ENCODE data around the gene OR11H6.
"Not testable (repeated sequence)": the region's sequence is repeated elsewhere in the genome, so short reads cannot be mapped to it uniquely, and the experiment has no call there.

The OR11H6 gene

DNA sequence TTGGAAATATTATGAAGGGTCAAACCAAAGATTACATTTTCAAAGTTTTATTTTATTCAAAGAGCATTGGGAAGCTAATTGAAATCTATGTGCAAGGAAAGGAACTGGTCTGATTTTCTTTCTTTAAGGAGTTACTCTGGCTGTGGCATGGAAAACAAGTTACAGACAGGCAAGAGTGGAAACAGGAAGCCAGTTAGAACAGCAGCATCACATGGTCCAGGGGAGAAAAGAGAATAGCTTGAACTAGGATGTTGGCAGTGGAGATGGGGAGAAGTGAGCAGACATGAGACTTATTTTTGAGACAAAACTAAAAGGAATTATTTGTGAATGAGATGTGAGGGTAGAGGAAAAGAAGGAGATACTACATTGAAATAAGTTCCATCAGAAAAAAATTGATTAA, 29.4 kb upstream of the OR11H6 start:
- no peaks in the 10 kb centered on the region for H3K27me3 ChIP-seq (ENCODE audit: control insufficient read depth in 5 of 5, insufficient read depth in 4 of 5, low read length in 5 of 5)
- H3K9me3 ChIP-seq (ENCODE audit: control insufficient read depth in 5 of 5, low read length in 5 of 5) = no peaks in the 10 kb centered on the region
- no peak overlapping the region for H3K27ac ChIP-seq (ENCODE audit: low read depth, low read length)
- no peaks in the 10 kb centered on the region for H3K36me3 ChIP-seq (ENCODE audit: control insufficient read depth in 5 of 5, insufficient read depth in 5 of 5, low read length in 5 of 5)
- H3K4me3 ChIP-seq (ENCODE audit: low read depth in 1 of 5, low read length in 5 of 5) = no peak overlapping the region
- H3K9ac ChIP-seq (ENCODE audit: low read length in 5 of 5) = no peak overlapping the region
- H3K4me1 ChIP-seq (ENCODE audit: control insufficient read depth in 5 of 5, insufficient read depth in 5 of 5, low read length in 5 of 5) = no peaks in the 10 kb centered on the region

DNA sequence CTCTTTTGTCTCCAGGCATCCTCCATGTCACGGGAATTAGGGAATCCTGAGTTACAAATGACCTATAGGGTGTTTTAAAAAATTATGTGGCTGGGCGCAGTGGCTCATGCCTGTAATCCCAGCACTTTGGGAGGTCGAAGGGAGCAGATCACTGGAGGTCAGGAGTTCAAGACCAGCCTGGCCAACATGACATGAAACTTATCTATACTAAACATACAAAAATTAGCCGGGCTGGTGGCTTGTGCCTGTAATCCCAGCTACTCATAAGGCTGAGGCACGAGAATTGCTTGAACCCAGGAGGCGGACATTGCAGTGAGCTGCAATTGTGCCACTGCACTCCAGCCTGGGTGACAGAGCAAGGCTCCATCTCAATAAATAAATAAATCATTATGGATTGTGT, 28.3 kb upstream of the OR11H6 start:
- H3K36me3 ChIP-seq (ENCODE audit: control insufficient read depth in 5 of 5, insufficient read depth in 5 of 5, low read length in 5 of 5); H3K9ac ChIP-seq (ENCODE audit: low read length in 5 of 5); H3K4me3 ChIP-seq (ENCODE audit: low read depth in 1 of 5, low read length in 5 of 5); H3K27ac ChIP-seq (ENCODE audit: low read depth, low read length); H3K4me1 ChIP-seq (ENCODE audit: control insufficient read depth in 5 of 5, insufficient read depth in 5 of 5, low read length in 5 of 5); H3K9me3 ChIP-seq (ENCODE audit: control insufficient read depth in 5 of 5, low read length in 5 of 5); H3K27me3 ChIP-seq (ENCODE audit: control insufficient read depth in 5 of 5, insufficient read depth in 4 of 5, low read length in 5 of 5): not testable (repeated sequence)

DNA sequence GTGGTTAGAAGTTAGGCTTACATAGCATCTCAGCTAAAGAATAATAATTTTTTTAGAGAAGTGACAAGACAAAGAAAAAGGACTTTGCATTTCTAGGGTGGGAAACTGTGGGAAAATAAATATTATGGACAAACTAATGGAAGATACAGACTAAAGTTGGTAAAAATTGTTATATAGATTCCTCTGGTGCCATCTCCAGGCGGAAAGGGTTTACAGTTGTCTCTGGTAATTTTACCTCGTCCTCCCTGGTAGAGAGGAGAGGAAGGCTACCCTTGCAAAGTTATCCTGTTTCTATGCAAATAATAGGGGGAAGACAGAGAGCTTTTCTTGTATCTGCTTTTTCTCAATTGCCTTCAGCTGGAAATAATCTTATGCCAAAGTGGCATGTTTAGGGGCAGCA, 27.6 kb upstream of the OR11H6 start:
- Histone ChIP-seq H3K27me3 (ENCODE audit: control insufficient read depth in 5 of 5, insufficient read depth in 4 of 5, low read length in 5 of 5) (no peaks in the 10 kb centered on the region), H3K9ac (ENCODE audit: low read length in 5 of 5) (no peak overlapping the region), H3K4me3 (ENCODE audit: low read depth in 1 of 5, low read length in 5 of 5) (no peak overlapping the region), H3K9me3 (ENCODE audit: control insufficient read depth in 5 of 5, low read length in 5 of 5) (no peaks in the 10 kb centered on the region), H3K4me1 (ENCODE audit: control insufficient read depth in 5 of 5, insufficient read depth in 5 of 5, low read length in 5 of 5) (no peaks in the 10 kb centered on the region), H3K27ac (ENCODE audit: low read depth, low read length) (no peak overlapping the region), H3K36me3 (ENCODE audit: control insufficient read depth in 5 of 5, insufficient read depth in 5 of 5, low read length in 5 of 5) (no peaks in the 10 kb centered on the region)

DNA sequence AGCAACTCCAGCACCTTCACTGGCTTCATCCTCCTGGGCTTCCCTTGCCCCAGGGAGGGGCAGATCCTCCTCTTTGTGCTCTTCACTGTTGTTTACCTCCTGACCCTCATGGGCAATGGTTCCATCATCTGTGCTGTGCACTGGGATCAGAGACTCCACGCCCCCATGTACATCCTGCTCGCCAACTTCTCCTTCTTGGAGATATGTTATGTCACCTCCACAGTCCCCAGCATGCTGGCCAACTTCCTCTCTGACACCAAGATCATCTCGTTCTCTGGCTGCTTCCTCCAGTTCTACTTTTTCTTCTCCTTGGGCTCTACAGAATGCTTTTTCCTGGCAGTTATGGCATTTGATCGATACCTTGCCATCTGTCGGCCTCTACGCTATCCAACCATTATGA, 26.1 kb upstream of the OR11H6 start:
- no peak overlapping the region for H3K4me3 ChIP-seq (ENCODE audit: low read depth in 1 of 5, low read length in 5 of 5)
- no peaks in the 10 kb centered on the region for H3K4me1 ChIP-seq (ENCODE audit: control insufficient read depth in 5 of 5, insufficient read depth in 5 of 5, low read length in 5 of 5)
- no peak overlapping the region for H3K27ac ChIP-seq (ENCODE audit: low read depth, low read length)
- H3K9me3 ChIP-seq (ENCODE audit: control insufficient read depth in 5 of 5, low read length in 5 of 5) = no peaks in the 10 kb centered on the region
- H3K27me3 ChIP-seq (ENCODE audit: control insufficient read depth in 5 of 5, insufficient read depth in 4 of 5, low read length in 5 of 5) = no peaks in the 10 kb centered on the region
- no peaks in the 10 kb centered on the region for H3K36me3 ChIP-seq (ENCODE audit: control insufficient read depth in 5 of 5, insufficient read depth in 5 of 5, low read length in 5 of 5)
- no peak overlapping the region for H3K9ac ChIP-seq (ENCODE audit: low read length in 5 of 5)

DNA sequence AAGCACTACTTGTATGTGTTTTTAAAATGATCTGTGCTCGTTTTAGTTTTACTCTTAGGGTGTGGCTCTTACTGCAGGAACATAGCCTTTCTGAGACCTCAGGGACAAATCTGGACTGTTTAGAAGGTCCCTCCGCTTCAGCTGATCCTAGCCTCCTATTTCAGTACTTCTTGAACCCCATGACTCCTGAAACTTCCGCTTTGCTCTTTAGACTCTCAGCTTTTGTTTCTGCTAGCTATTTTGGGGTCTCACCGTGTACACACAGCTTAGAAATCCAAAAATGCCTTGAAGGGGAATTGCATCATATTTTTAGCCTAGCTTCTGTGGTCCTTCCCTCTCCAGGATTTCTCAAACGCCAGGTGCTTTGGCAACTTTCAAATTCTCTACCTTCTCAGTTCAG, 24.5 kb upstream of the OR11H6 start:
- H3K9ac ChIP-seq (ENCODE audit: low read length in 5 of 5) = no peak overlapping the region
- no peaks in the 10 kb centered on the region for H3K9me3 ChIP-seq (ENCODE audit: control insufficient read depth in 5 of 5, low read length in 5 of 5)
- H3K27ac ChIP-seq (ENCODE audit: low read depth, low read length) = no peak overlapping the region
- no peaks in the 10 kb centered on the region for H3K36me3 ChIP-seq (ENCODE audit: control insufficient read depth in 5 of 5, insufficient read depth in 5 of 5, low read length in 5 of 5)
- H3K27me3 ChIP-seq (ENCODE audit: control insufficient read depth in 5 of 5, insufficient read depth in 4 of 5, low read length in 5 of 5) = no peaks in the 10 kb centered on the region
- H3K4me1 ChIP-seq (ENCODE audit: control insufficient read depth in 5 of 5, insufficient read depth in 5 of 5, low read length in 5 of 5) = no peaks in the 10 kb centered on the region
- H3K4me3 ChIP-seq (ENCODE audit: low read depth in 1 of 5, low read length in 5 of 5) = no peak overlapping the region

DNA sequence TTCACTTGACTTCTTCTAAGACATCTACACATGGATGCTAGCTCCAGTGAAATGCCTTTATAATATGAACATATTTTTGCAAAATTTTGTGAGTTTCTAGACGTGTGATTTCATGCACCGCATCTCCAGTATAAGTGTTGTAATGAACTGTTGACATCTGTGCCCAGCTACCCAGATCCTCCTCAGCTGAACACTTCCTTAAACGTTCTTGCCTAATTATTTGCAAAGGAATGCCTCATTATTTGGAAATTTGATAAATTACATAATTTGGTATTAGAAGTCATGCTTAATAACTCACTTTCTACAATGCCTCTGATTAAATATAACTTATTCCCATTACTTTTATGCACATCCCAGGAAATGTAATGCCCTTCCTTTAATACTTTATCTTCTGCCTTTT, 18.8 kb upstream of the OR11H6 start:
- Histone ChIP-seq H3K27ac (ENCODE audit: low read depth, low read length) (no peak overlapping the region), H3K4me1 (ENCODE audit: control insufficient read depth in 5 of 5, insufficient read depth in 5 of 5, low read length in 5 of 5) (no peaks in the 10 kb centered on the region), H3K27me3 (ENCODE audit: control insufficient read depth in 5 of 5, insufficient read depth in 4 of 5, low read length in 5 of 5) (no peaks in the 10 kb centered on the region), H3K9ac (ENCODE audit: low read length in 5 of 5) (no peak overlapping the region), H3K9me3 (ENCODE audit: control insufficient read depth in 5 of 5, low read length in 5 of 5) (no peaks in the 10 kb centered on the region), H3K4me3 (ENCODE audit: low read depth in 1 of 5, low read length in 5 of 5) (no peak overlapping the region), H3K36me3 (ENCODE audit: control insufficient read depth in 5 of 5, insufficient read depth in 5 of 5, low read length in 5 of 5) (no peaks in the 10 kb centered on the region)

DNA sequence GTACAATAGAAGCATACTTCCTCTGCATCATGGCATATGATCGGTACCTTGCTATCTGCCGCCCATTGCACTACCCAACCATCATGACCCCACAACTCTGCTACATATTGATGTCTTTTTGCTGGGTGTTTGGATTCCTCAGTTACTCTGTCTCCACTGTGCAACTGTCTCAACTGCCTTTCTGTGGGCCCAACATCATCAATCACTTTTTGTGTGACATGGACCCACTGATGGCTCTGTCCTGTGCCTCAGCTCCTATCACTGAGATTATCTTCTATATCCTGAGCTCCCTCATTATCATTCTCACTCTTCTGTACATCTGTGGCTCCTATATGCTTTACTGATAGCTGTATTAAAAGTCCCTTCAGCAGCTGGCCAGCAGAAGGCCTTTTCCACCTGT, 13.9 kb upstream of the OR11H6 start:
- no peaks in the 10 kb centered on the region for H3K27me3 ChIP-seq (ENCODE audit: control insufficient read depth in 5 of 5, insufficient read depth in 4 of 5, low read length in 5 of 5)
- H3K9ac ChIP-seq (ENCODE audit: low read length in 5 of 5) = no peak overlapping the region
- no peaks in the 10 kb centered on the region for H3K4me1 ChIP-seq (ENCODE audit: control insufficient read depth in 5 of 5, insufficient read depth in 5 of 5, low read length in 5 of 5)
- no peak overlapping the region for H3K4me3 ChIP-seq (ENCODE audit: low read depth in 1 of 5, low read length in 5 of 5)
- H3K36me3 ChIP-seq (ENCODE audit: control insufficient read depth in 5 of 5, insufficient read depth in 5 of 5, low read length in 5 of 5) = no peaks in the 10 kb centered on the region
- H3K9me3 ChIP-seq (ENCODE audit: control insufficient read depth in 5 of 5, low read length in 5 of 5) = no peaks in the 10 kb centered on the region
- H3K27ac ChIP-seq (ENCODE audit: low read depth, low read length) = no peak overlapping the region

DNA sequence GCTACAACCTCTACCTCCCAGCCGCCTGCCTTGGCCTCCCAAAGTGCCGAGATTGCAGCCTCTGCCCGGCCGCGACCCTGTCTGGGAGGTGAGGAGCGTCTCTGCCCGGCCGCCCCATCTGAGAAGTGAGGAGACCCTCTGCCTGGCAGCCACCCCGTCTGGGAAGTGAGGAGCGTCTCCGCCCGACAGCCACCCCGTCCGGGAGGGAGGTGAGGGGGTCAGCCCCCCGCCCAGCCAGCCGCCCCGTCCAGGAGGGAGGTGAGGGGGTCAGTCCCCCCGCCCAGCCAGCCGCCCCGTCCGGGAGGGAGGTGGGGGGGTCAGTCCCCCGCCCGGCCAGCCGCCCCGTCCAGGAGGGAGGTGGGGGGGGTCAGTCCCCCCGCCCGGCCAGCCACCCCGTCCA, 11.1 kb upstream of the OR11H6 start:
- H3K36me3 ChIP-seq (ENCODE audit: control insufficient read depth in 5 of 5, insufficient read depth in 5 of 5, low read length in 5 of 5); H3K9me3 ChIP-seq (ENCODE audit: control insufficient read depth in 5 of 5, low read length in 5 of 5); H3K27me3 ChIP-seq (ENCODE audit: control insufficient read depth in 5 of 5, insufficient read depth in 4 of 5, low read length in 5 of 5); H3K4me1 ChIP-seq (ENCODE audit: control insufficient read depth in 5 of 5, insufficient read depth in 5 of 5, low read length in 5 of 5); H3K27ac ChIP-seq (ENCODE audit: low read depth, low read length); H3K9ac ChIP-seq (ENCODE audit: low read length in 5 of 5); H3K4me3 ChIP-seq (ENCODE audit: low read depth in 1 of 5, low read length in 5 of 5): not testable (repeated sequence)

DNA sequence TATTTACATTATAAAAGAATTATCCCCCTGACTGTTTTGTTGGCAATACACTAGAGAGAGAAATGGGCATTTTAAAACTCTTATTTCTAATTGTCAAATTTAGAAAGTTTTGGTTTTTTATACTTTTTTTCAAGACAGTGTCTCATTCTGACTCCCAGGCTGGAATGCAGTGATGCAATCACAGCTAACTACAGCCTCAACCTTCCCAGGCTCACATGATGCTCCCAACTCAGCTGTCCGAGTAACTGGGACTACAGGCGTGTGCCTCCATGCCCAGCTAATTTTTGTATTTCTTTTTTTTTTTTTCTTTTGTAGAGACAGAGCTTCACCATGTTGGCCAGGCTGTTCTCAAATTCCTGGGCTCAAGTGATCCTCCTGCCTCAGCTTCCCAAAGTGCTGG, 8.3 kb upstream of the OR11H6 start:
- peaks cover 0 to 1% (median 0%) of the 10 kb centered on the region in 5 donors for H3K4me1 ChIP-seq (ENCODE audit: control insufficient read depth in 5 of 5, insufficient read depth in 5 of 5, low read length in 5 of 5)
- no peak overlapping the region for H3K27ac ChIP-seq (ENCODE audit: low read depth, low read length)
- H3K9ac ChIP-seq (ENCODE audit: low read length in 5 of 5) = no peak overlapping the region
- no peaks in the 10 kb centered on the region for H3K36me3 ChIP-seq (ENCODE audit: control insufficient read depth in 5 of 5, insufficient read depth in 5 of 5, low read length in 5 of 5)
- no peaks in the 10 kb centered on the region for H3K27me3 ChIP-seq (ENCODE audit: control insufficient read depth in 5 of 5, insufficient read depth in 4 of 5, low read length in 5 of 5)
- no peak overlapping the region for H3K4me3 ChIP-seq (ENCODE audit: low read depth in 1 of 5, low read length in 5 of 5)
- H3K9me3 ChIP-seq (ENCODE audit: control insufficient read depth in 5 of 5, low read length in 5 of 5) = no peaks in the 10 kb centered on the region

DNA sequence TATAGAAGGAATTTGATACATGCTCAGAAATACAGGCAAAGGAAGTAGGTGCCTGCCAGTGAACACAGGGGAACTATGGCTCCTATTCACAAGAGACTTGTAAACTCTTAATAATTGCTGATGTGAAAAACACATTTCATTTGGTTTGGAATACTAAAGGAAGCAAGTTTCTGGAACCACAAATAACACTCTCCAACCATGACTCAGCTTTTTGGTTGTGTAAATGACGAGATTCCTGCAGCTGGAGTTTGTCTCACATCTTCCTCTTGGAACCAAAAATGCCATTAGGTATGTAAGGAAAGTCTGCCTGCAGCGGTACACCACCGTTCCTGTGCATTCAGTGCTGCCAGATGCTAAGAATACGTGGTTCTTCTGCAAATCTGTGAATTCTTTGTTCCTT, 4.5 kb upstream of the OR11H6 start:
- no peaks in the 10 kb centered on the region for H3K36me3 ChIP-seq (ENCODE audit: control insufficient read depth in 5 of 5, insufficient read depth in 5 of 5, low read length in 5 of 5)

DNA sequence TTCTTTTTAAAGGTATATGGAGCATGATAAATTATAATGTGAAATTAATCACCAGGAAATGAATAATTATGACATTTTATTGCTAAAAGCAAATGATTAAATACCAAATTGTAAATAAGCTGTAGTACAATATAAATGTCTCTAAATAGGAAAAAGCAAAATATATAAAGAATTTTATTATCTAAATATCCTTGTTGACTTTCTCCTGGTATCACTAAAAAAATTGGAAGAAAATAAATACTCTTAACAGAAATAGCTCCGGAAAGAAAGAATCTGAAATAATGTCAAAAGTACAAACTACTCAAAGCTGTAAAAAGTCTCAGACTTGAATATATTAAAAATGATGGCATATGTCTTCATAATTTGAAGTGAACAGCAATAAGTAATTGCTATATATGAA, 5.2 kb downstream of the OR11H6 start, which contains the start of gene OR11H7:
Gene OR11H7 (plus strand): TSS at position 301 of the 400 bp plus-strand sequence.
- H3K36me3 ChIP-seq (ENCODE audit: control insufficient read depth in 5 of 5, insufficient read depth in 5 of 5, low read length in 5 of 5) = no peaks in the 10 kb centered on the region
- H3K4me3 ChIP-seq (ENCODE audit: low read depth in 1 of 5, low read length in 5 of 5) = peak within 1 kb of the TSS in 2 of 5 donors; percentile 1 to 5
- H3K27ac ChIP-seq (ENCODE audit: low read depth, low read length) = no peak within 1 kb of the TSS
- peaks cover 4 to 17% (median 11%) of the 10 kb centered on the region in 5 donors for H3K9me3 ChIP-seq (ENCODE audit: control insufficient read depth in 5 of 5, low read length in 5 of 5)
- H3K4me1 ChIP-seq (ENCODE audit: control insufficient read depth in 5 of 5, insufficient read depth in 5 of 5, low read length in 5 of 5) = no peaks in the 10 kb centered on the region
- no peak within 1 kb of the TSS for H3K9ac ChIP-seq (ENCODE audit: low read length in 5 of 5)
- H3K27me3 ChIP-seq (ENCODE audit: control insufficient read depth in 5 of 5, insufficient read depth in 4 of 5, low read length in 5 of 5) = no peaks in the 10 kb centered on the region

More for the DNA sequence above, 4.5 kb upstream of the OR11H6 start:
- Histone ChIP-seq H3K4me3 (ENCODE audit: low read depth in 1 of 5, low read length in 5 of 5) (no peak overlapping the region), H3K27me3 (ENCODE audit: control insufficient read depth in 5 of 5, insufficient read depth in 4 of 5, low read length in 5 of 5) (no peaks in the 10 kb centered on the region), H3K9me3 (ENCODE audit: control insufficient read depth in 5 of 5, low read length in 5 of 5) (no peaks in the 10 kb centered on the region), H3K9ac (ENCODE audit: low read length in 5 of 5) (no peak overlapping the region), H3K27ac (ENCODE audit: low read depth, low read length) (no peak overlapping the region), H3K4me1 (ENCODE audit: control insufficient read depth in 5 of 5, insufficient read depth in 5 of 5, low read length in 5 of 5) (peaks cover 0 to 1% (median 0%) of the 10 kb centered on the region in 5 donors)

All from subcutaneous abdominal adipose tissue (tissue), 5 donors.